ENCODE results near the gene ADAM11. TPM values are rescaled to one million over a fixed set of nuclear protein-coding genes. Genes with fewer than 3 reads are reported as not detected.

ADAM11 gene
- total and polyA plus RNA-seq, 2 of the 13 experiments (the other 11 are each of a cell fraction or from before 2014, with no cell fraction given), result 0.38 to 0.91 TPM

GRCh38 chr17:44779211-44780025, 20.6 kb downstream of the ADAM11 start (continued):
- TF ChIP-seq ZNF124 (CRISPR knock-in tag; IDR thresholded peaks at IDR 0.05) (no peak), ZBTB26 (CRISPR knock-in tag; IDR thresholded peaks at IDR 0.05; ENCODE audit: borderline replicate concordance) (no peak), THAP7 (CRISPR knock-in tag; IDR thresholded peaks at IDR 0.05) (no peak), UBTF (CRISPR knock-in tag; IDR thresholded peaks at IDR 0.05) (peak; percentile 52; the same call in 1 of the 2 replicates), CCAR2 (optimal IDR thresholded peaks at IDR 0.05; ENCODE audit: low read depth, low read length) (no peak), HMGA1 (CRISPR knock-in tag; conservative IDR thresholded peaks at IDR 0.05) (no peak), ZSCAN12 (CRISPR knock-in tag; IDR thresholded peaks at IDR 0.05) (no peak), MNT (IDR thresholded peaks at IDR 0.05) (no peak), PITX1 (CRISPR knock-in tag; IDR thresholded peaks at IDR 0.05) (peak; percentile 61), NAIF1 (CRISPR knock-in tag; IDR thresholded peaks at IDR 0.05; ENCODE audit: borderline replicate concordance) (no peak), ZNF597 (CRISPR knock-in tag; IDR thresholded peaks at IDR 0.05) (no peak), POLR2G (IDR thresholded peaks at IDR 0.05; ENCODE audit: low read depth, low read length) (no peak), HIVEP1 (CRISPR knock-in tag; IDR thresholded peaks at IDR 0.05) (no peak; the same call in 1 of the 2 replicates), TRAFD1 (CRISPR knock-in tag; IDR thresholded peaks at IDR 0.05; ENCODE audit: borderline replicate concordance) (no peak; the same call in 1 of the 2 replicates), ZNF784 (CRISPR knock-in tag; IDR thresholded peaks at IDR 0.05; ENCODE audit: borderline replicate concordance) (no peak), MAFF (IDR thresholded peaks at IDR 0.05; ENCODE audit: low read depth, low read length) (no peak; the same call in 1 of the 2 replicates)
